ENCODE measurements around the gene BCO2. TPM values are rescaled to one million over a fixed set of nuclear protein-coding genes. Genes with fewer than 3 reads are reported as not detected.

The BCO2 gene
- total and polyA plus RNA-seq, 2 experiments from 2014 or later = 0.63 to 1.1 TPM

DNA sequence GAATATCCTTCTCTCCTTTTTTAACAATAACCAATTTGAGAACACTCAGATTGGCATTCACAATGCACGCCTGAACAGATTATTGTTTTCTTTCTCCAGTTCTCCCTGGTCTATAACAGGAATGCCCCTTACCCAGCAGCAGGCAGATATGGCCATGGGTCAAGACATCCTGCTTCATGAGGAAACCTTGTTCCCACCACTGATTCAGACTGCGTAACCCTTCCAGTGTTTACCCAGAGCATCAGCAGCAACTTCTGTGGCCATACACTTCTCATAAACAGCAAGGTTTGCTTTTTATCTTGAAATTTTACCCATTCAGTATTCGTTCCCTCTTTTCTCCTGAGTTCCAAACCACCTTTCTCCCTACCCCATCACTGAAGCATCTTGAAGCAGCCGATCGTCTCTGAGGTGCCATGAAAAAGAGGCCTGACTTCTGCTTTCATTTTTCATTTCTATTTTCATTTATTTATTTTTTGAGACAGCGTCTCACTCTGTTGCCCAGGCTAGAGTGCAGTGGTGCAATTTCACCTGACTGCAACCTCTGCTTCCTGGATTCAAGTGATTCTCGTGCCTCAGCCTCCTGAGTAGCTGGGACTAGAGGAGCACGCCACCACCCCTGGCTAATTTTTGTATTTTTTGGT is 60.6 kb downstream of the BCO2 start:
- no peak overlapping the region for H2AFZ ChIP-seq
- H3K36me3 Mint-ChIP-seq (ENCODE audit: low read depth) = peaks cover 21% of the 10 kb centered on the region
- no peaks in the 10 kb centered on the region for H4K20me1 ChIP-seq (replicated peaks; ENCODE audit: insufficient read depth)
- H3K27ac Mint-ChIP-seq = no peak overlapping the region
- no peaks in the 10 kb centered on the region for H3K9me2 ChIP-seq (ENCODE audit: insufficient read depth)
- H3K79me2 ChIP-seq (replicated peaks; ENCODE audit: insufficient read depth) = peaks cover 3% of the 10 kb centered on the region
- no peak for ATAC-seq
- H3K27me3 Mint-ChIP-seq (ENCODE audit: insufficient read depth, low read depth, poor library complexity) = peaks cover 2% of the 10 kb centered on the region
- no peaks in the 10 kb centered on the region for H3K9me3 Mint-ChIP-seq
- TF ChIP-seq, protein P1, sequence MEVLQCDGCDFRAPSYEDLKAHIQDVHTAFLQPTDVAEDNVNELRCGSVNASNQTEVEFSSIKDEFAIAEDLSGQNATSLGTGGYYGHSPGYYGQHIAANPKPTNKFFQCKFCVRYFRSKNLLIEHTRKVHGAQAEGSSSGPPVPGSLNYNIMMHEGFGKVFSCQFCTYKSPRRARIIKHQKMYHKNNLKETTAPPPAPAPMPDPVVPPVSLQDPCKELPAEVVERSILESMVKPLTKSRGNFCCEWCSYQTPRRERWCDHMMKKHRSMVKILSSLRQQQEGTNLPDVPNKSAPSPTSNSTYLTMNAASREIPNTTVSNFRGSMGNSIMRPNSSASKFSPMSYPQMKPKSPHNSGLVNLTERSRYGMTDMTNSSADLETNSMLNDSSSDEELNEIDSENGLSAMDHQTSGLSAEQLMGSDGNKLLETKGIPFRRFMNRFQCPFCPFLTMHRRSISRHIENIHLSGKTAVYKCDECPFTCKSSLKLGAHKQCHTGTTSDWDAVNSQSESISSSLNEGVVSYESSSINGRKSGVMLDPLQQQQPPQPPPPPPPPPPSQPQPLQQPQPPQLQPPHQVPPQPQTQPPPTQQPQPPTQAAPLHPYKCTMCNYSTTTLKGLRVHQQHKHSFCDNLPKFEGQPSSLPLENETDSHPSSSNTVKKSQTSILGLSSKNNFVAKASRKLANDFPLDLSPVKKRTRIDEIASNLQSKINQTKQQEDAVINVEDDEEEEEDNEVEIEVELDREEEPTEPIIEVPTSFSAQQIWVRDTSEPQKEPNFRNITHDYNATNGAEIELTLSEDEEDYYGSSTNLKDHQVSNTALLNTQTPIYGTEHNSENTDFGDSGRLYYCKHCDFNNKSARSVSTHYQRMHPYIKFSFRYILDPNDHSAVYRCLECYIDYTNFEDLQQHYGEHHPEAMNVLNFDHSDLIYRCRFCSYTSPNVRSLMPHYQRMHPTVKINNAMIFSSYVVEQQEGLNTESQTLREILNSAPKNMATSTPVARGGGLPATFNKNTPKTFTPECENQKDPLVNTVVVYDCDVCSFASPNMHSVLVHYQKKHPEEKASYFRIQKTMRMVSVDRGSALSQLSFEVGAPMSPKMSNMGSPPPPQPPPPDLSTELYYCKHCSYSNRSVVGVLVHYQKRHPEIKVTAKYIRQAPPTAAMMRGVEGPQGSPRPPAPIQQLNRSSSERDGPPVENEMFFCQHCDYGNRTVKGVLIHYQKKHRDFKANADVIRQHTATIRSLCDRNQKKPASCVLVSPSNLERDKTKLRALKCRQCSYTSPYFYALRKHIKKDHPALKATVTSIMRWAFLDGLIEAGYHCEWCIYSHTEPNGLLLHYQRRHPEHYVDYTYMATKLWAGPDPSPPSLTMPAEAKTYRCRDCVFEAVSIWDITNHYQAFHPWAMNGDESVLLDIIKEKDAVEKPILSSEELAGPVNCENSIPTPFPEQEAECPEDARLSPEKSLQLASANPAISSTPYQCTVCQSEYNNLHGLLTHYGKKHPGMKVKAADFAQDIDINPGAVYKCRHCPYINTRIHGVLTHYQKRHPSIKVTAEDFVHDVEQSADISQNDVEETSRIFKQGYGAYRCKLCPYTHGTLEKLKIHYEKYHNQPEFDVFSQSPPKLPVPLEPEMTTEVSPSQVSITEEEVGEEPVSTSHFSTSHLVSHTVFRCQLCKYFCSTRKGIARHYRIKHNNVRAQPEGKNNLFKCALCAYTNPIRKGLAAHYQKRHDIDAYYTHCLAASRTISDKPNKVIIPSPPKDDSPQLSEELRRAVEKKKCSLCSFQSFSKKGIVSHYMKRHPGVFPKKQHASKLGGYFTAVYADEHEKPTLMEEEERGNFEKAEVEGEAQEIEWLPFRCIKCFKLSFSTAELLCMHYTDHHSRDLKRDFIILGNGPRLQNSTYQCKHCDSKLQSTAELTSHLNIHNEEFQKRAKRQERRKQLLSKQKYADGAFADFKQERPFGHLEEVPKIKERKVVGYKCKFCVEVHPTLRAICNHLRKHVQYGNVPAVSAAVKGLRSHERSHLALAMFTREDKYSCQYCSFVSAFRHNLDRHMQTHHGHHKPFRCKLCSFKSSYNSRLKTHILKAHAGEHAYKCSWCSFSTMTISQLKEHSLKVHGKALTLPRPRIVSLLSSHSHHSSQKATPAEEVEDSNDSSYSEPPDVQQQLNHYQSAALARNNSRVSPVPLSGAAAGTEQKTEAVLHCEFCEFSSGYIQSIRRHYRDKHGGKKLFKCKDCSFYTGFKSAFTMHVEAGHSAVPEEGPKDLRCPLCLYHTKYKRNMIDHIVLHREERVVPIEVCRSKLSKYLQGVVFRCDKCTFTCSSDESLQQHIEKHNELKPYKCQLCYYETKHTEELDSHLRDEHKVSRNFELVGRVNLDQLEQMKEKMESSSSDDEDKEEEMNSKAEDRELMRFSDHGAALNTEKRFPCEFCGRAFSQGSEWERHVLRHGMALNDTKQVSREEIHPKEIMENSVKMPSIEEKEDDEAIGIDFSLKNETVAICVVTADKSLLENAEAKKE (CRISPR knock-in tag; IDR thresholded peaks at IDR 0.05) = no peak
- no peak for TF ChIP-seq NANOG (IDR thresholded peaks at IDR 0.05; ENCODE audit: borderline replicate concordance)
- TF ChIP-seq, protein P2, sequence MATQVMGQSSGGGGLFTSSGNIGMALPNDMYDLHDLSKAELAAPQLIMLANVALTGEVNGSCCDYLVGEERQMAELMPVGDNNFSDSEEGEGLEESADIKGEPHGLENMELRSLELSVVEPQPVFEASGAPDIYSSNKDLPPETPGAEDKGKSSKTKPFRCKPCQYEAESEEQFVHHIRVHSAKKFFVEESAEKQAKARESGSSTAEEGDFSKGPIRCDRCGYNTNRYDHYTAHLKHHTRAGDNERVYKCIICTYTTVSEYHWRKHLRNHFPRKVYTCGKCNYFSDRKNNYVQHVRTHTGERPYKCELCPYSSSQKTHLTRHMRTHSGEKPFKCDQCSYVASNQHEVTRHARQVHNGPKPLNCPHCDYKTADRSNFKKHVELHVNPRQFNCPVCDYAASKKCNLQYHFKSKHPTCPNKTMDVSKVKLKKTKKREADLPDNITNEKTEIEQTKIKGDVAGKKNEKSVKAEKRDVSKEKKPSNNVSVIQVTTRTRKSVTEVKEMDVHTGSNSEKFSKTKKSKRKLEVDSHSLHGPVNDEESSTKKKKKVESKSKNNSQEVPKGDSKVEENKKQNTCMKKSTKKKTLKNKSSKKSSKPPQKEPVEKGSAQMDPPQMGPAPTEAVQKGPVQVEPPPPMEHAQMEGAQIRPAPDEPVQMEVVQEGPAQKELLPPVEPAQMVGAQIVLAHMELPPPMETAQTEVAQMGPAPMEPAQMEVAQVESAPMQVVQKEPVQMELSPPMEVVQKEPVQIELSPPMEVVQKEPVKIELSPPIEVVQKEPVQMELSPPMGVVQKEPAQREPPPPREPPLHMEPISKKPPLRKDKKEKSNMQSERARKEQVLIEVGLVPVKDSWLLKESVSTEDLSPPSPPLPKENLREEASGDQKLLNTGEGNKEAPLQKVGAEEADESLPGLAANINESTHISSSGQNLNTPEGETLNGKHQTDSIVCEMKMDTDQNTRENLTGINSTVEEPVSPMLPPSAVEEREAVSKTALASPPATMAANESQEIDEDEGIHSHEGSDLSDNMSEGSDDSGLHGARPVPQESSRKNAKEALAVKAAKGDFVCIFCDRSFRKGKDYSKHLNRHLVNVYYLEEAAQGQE (IDR thresholded peaks at IDR 0.05; ENCODE audit: unreplicated experiment) = no peak
- no peak for TF ChIP-seq STAT1 (IDR thresholded peaks at IDR 0.05; ENCODE audit: unreplicated experiment)
- no peak for TF ChIP-seq ZNF331 (CRISPR knock-in tag; IDR thresholded peaks at IDR 0.05; ENCODE audit: low read depth)
- TF ChIP-seq CREB1 (CRISPR knock-in tag; IDR thresholded peaks at IDR 0.05; ENCODE audit: low read depth) = no peak
- no peak for TF ChIP-seq EZH2 (IDR thresholded peaks at IDR 0.05; ENCODE audit: low read depth, unreplicated experiment)
- no peak for TF ChIP-seq ZNF114 (CRISPR knock-in tag; IDR thresholded peaks at IDR 0.05)
- TF ChIP-seq, protein P3, sequence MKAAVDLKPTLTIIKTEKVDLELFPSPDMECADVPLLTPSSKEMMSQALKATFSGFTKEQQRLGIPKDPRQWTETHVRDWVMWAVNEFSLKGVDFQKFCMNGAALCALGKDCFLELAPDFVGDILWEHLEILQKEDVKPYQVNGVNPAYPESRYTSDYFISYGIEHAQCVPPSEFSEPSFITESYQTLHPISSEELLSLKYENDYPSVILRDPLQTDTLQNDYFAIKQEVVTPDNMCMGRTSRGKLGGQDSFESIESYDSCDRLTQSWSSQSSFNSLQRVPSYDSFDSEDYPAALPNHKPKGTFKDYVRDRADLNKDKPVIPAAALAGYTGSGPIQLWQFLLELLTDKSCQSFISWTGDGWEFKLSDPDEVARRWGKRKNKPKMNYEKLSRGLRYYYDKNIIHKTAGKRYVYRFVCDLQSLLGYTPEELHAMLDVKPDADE (IDR thresholded peaks at IDR 0.05) = no peak
- no peak for TF ChIP-seq POLR2AphosphoS5 (IDR thresholded peaks at IDR 0.05; ENCODE audit: low read depth)
- TF ChIP-seq EZH2phosphoT487 (IDR thresholded peaks at IDR 0.05; ENCODE audit: unreplicated experiment) = no peak
- no peak for TF ChIP-seq JUNB (IDR thresholded peaks at IDR 0.05; ENCODE audit: unreplicated experiment)
- TF ChIP-seq, protein P4, sequence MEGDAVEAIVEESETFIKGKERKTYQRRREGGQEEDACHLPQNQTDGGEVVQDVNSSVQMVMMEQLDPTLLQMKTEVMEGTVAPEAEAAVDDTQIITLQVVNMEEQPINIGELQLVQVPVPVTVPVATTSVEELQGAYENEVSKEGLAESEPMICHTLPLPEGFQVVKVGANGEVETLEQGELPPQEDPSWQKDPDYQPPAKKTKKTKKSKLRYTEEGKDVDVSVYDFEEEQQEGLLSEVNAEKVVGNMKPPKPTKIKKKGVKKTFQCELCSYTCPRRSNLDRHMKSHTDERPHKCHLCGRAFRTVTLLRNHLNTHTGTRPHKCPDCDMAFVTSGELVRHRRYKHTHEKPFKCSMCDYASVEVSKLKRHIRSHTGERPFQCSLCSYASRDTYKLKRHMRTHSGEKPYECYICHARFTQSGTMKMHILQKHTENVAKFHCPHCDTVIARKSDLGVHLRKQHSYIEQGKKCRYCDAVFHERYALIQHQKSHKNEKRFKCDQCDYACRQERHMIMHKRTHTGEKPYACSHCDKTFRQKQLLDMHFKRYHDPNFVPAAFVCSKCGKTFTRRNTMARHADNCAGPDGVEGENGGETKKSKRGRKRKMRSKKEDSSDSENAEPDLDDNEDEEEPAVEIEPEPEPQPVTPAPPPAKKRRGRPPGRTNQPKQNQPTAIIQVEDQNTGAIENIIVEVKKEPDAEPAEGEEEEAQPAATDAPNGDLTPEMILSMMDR (conservative IDR thresholded peaks at IDR 0.05; ENCODE audit: low read depth in 2 of 2) = no peak
- H3K27ac ChIP-seq (ENCODE audit: low read depth) = no peak overlapping the region
- H3K36me3 ChIP-seq (ENCODE audit: insufficient read depth) = peaks cover 20% of the 10 kb centered on the region; the same call in 1 of the 2 replicates
- H3K4me1 Mint-ChIP-seq = peaks cover 3% of the 10 kb centered on the region; the same call in 2 of the 3 replicates
- H3K27me3 ChIP-seq (ENCODE audit: insufficient read depth) = no peaks in the 10 kb centered on the region
- no peak overlapping the region for H3K4me2 ChIP-seq
- H3F3A ChIP-seq (replicated peaks; ENCODE audit: low read depth) = no peaks in the 10 kb centered on the region
- no peak for DNase-seq (ENCODE audit: low spot score)
- no peak overlapping the region for H3K4me3 ChIP-seq
- no peaks in the 10 kb centered on the region; the same call in 1 of the 2 replicates for H3K4me1 ChIP-seq (ENCODE audit: insufficient read depth)
- no peak overlapping the region for H3K4me3 Mint-ChIP-seq

All from GM23338 (cell line).